T-helper 2 cell (primary cell): ENCODE measurements around the gene ARCN1.
"Not testable (repeated sequence)": the region's sequence is repeated elsewhere in the genome, so short reads cannot be mapped to it uniquely, and the experiment has no call there.

Experiments used
- DNase-seq, 5 experiments: peaks; one replicate each; pipeline versions ENCODE4 v3.0.0 to v3.0.0-alpha.2; 2012 to 2022

ARCN1 gene

GRCh38 chr11:118606157-118606843, 34.1 kb downstream of the ARCN1 start:
- no peak for DNase-seq

GRCh38 chr11:118606844-118607228, 34.6 kb downstream of the ARCN1 start:
- DNase-seq, result no peak

GRCh38 chr11:118607401-118608359, 35.5 kb downstream of the ARCN1 start, which contains the start of gene PHLDB1:
TSS of gene PHLDB1 (plus strand) at chr11:118607615. CDS start at chr11:118613837, 6,222 bp downstream.
- DNase-seq, result peak in 3 of 5 experiments; percentile 17 to 59 (median 40)

- DNase-seq, result peak; percentile 51 to 94 (median 73)
Observed at GRCh38 chr11:118608360-118609227, 36.4 kb downstream of the ARCN1 start.

GRCh38 chr11:118609380-118610224, 37.4 kb downstream of the ARCN1 start:
- peak in 3 of 5 experiments; percentile 21 to 31 (median 23) for DNase-seq

GRCh38 chr11:118610225-118610772, 38.1 kb downstream of the ARCN1 start:
- DNase-seq, result no peak

- DNase-seq, result peak; percentile 70 to 81 (median 78)
Observed at GRCh38 chr11:118610773-118611432, 38.7 kb downstream of the ARCN1 start.

GRCh38 chr11:118611433-118611795, 39.2 kb downstream of the ARCN1 start:
- not testable (repeated sequence) for DNase-seq

- DNase-seq, result no peak
Observed at GRCh38 chr11:118612378-118612777, 40.2 kb downstream of the ARCN1 start.

GRCh38 chr11:118614511-118614910, 42.3 kb downstream of the ARCN1 start:
- DNase-seq, result no peak

- DNase-seq, result no peak
Observed at GRCh38 chr11:118615282-118615975, 43.2 kb downstream of the ARCN1 start.

GRCh38 chr11:118615976-118616371, 43.8 kb downstream of the ARCN1 start:
- no peak for DNase-seq

- no peak for DNase-seq
Observed at GRCh38 chr11:118618115-118618990, 46.1 kb downstream of the ARCN1 start.

GRCh38 chr11:118618991-118619375, 46.8 kb downstream of the ARCN1 start:
- no peak for DNase-seq

GRCh38 chr11:118619444-118620197, 47.4 kb downstream of the ARCN1 start:
- no peak for DNase-seq

GRCh38 chr11:118620529-118621070, 48.4 kb downstream of the ARCN1 start:
- DNase-seq, result no peak

GRCh38 chr11:118621071-118621783, 49.0 kb downstream of the ARCN1 start:
- DNase-seq, result no peak
